ENCODE data around the gene INSM2. TPM values are rescaled to one million over a fixed set of nuclear protein-coding genes. Genes with fewer than 3 reads are reported as not detected.

The INSM2 gene
- total RNA-seq, 1 experiment from 2014 or later: not detected

GRCh38 chr14:35565871-35566464 is 32.0 kb downstream of the INSM2 start:
- Histone ChIP-seq H3K27ac (ENCODE audit: low read length) (no peak overlapping the region), H3K9me3 (ENCODE audit: control insufficient read depth, insufficient read depth, low read depth, low read length) (no peaks in the 10 kb centered on the region), H3K27me3 (ENCODE audit: control insufficient read depth, insufficient read depth, low read length) (no peaks in the 10 kb centered on the region), H3K4me3 (ENCODE audit: low read depth in 2 of 2, low read length in 2 of 2) (no peak overlapping the region), H3K36me3 (ENCODE audit: control insufficient read depth, insufficient read depth, low read length) (no peaks in the 10 kb centered on the region; the same call in 1 of the 2 replicates), H3K4me1 (ENCODE audit: control insufficient read depth, insufficient read depth, low read length) (no peaks in the 10 kb centered on the region)
- ChIA-PET POLR2A (no interaction called here), CTCF (no interaction called here)
- no peak for DNase-seq (ENCODE audit: low read depth, low spot score)
- ATAC-seq: no peak
- intact Hi-C loops (cut with micrococcal nuclease; ENCODE audit: unreplicated experiment): no loop called here
- in situ Hi-C loops (cut with HindIII; ENCODE audit: low pct_unique_long_range_greater_than_20kb, low sequenced_read_pairs): no loop called here
- TF ChIP-seq REST (IDR thresholded peaks at IDR 0.05; ENCODE audit: insufficient read depth in 1 of 2, low read depth in 2 of 2, low read length in 1 of 2): no peak
- no peak for TF ChIP-seq TCF7L2 (IDR thresholded peaks at IDR 0.05; ENCODE audit: low read depth, low read length)
- no peak for TF ChIP-seq CTCF (IDR thresholded peaks at IDR 0.05)
- no peak for TF ChIP-seq SIN3A (IDR thresholded peaks at IDR 0.05; ENCODE audit: borderline replicate concordance, insufficient read depth, low read depth, low read length)
- TF ChIP-seq POLR2AphosphoS5 (IDR thresholded peaks at IDR 0.05; ENCODE audit: low read depth, low read length): no peak
- no TSS peak for BruUV-seq (replicated peaks)

GRCh38 chr14:35571598-35571997 is 37.6 kb downstream of the INSM2 start:
- Histone ChIP-seq H3K27ac (ENCODE audit: low read length) (no peak overlapping the region), H3K4me1 (ENCODE audit: control insufficient read depth, insufficient read depth, low read length) (no peaks in the 10 kb centered on the region), H3K36me3 (ENCODE audit: control insufficient read depth, insufficient read depth, low read length) (no peaks in the 10 kb centered on the region; the same call in 1 of the 2 replicates), H3K27me3 (ENCODE audit: control insufficient read depth, insufficient read depth, low read length) (no peaks in the 10 kb centered on the region), H3K9me3 (ENCODE audit: control insufficient read depth, insufficient read depth, low read depth, low read length) (no peaks in the 10 kb centered on the region), H3K4me3 (ENCODE audit: low read depth in 2 of 2, low read length in 2 of 2) (no peak overlapping the region)
- in situ Hi-C loops (cut with HindIII; ENCODE audit: low pct_unique_long_range_greater_than_20kb, low sequenced_read_pairs) (no loop called here), intact Hi-C loops (cut with micrococcal nuclease; ENCODE audit: unreplicated experiment) (no loop called here)
- ChIA-PET CTCF (no interaction called here), POLR2A (no interaction called here)
- no peak for TF ChIP-seq REST (IDR thresholded peaks at IDR 0.05; ENCODE audit: insufficient read depth in 1 of 2, low read depth in 2 of 2, low read length in 1 of 2)
- no peak for TF ChIP-seq CTCF (IDR thresholded peaks at IDR 0.05)
- TF ChIP-seq TCF7L2 (IDR thresholded peaks at IDR 0.05; ENCODE audit: low read depth, low read length): no peak
- no peak for TF ChIP-seq SIN3A (IDR thresholded peaks at IDR 0.05; ENCODE audit: borderline replicate concordance, insufficient read depth, low read depth, low read length)
- TF ChIP-seq POLR2AphosphoS5 (IDR thresholded peaks at IDR 0.05; ENCODE audit: low read depth, low read length): no peak
- DNase-seq (ENCODE audit: low read depth, low spot score): no peak
- ATAC-seq: no peak
- BruUV-seq (replicated peaks): no TSS peak
